HEK293T (cell line): ENCODE results near the gene KRABD2.
"Not testable (repeated sequence)": the region's sequence is repeated elsewhere in the genome, so short reads cannot be mapped to it uniquely, and the experiment has no call there.

Experiments used
- CTCF ChIA-PET: fragments of 350-600 bp; formaldehyde crosslinking; extraction: SDS; loops from one replicate; lab custom pipeline; 2021; ENCODE audit warnings: antibody characterized with exemption, inconsistent platforms; lab: Yijun Ruan, JAX
- POLR2A ChIA-PET: fragments of 350-600 bp; formaldehyde crosslinking; extraction: SDS; loops from one replicate; lab custom pipeline; 2020; ENCODE audit warnings: antibody characterized with exemption, inconsistent platforms; lab: Yijun Ruan, JAX
- DNase-seq: peaks from one replicate; pipeline ENCODE4 v3.0.0; 2012; ENCODE audit warnings: mixed read lengths; ENCODE audit errors: extremely low spot score
- ARNT ChIP-seq: fragments of 450-650 bp; IDR thresholded peaks from 2 replicates; pipeline ENCODE4 v1.6.1; 2017; ENCODE audit warnings: mild to moderate bottlenecking
- BHLHE40 ChIP-seq: fragments of 450-650 bp; IDR thresholded peaks from 2 replicates; pipeline ENCODE4 v1.6.1; 2016; ENCODE audit warnings: mild to moderate bottlenecking, moderate library complexity, borderline replicate concordance
- CTBP1 ChIP-seq: fragments of 450-650 bp; IDR thresholded peaks from 2 replicates; pipeline ENCODE4 v1.6.1; 2016; ENCODE audit warnings: borderline replicate concordance
- ELF4 ChIP-seq: fragments of 450-650 bp; IDR thresholded peaks from 2 replicates; pipeline ENCODE4 v1.6.1; 2017; ENCODE audit warnings: antibody characterized with exemption
- FOXA1 ChIP-seq: fragments of 450-650 bp; IDR thresholded peaks from 2 replicates; pipeline ENCODE4 v1.6.1; 2016; ENCODE audit warnings: mild to moderate bottlenecking
- FOXK2 ChIP-seq: fragments of 450-650 bp; IDR thresholded peaks from 2 replicates; pipeline ENCODE4 v1.6.1; 2016; ENCODE audit warnings: mild to moderate bottlenecking
- FOXM1 ChIP-seq: fragments of 450-650 bp; IDR thresholded peaks from 2 replicates; pipeline ENCODE4 v1.6.1; 2017; ENCODE audit warnings: mild to moderate bottlenecking, borderline replicate concordance
- HDGF ChIP-seq: fragments of 450-650 bp; IDR thresholded peaks from 2 replicates; pipeline ENCODE4 v1.6.1; 2017; ENCODE audit warnings: antibody characterized with exemption, borderline replicate concordance
- L3MBTL2 ChIP-seq: fragments of 450-650 bp; conservative IDR thresholded peaks from 2 replicates; pipeline ENCODE4 v1.6.1; 2016; ENCODE audit warnings: mild to moderate bottlenecking
- LEF1 ChIP-seq: fragments of 450-650 bp; IDR thresholded peaks from 2 replicates; pipeline ENCODE4 v1.6.1; 2017; ENCODE audit warnings: mild to moderate bottlenecking, borderline replicate concordance
- NFRKB ChIP-seq: fragments of 450-650 bp; IDR thresholded peaks from 2 replicates; pipeline ENCODE4 v1.6.1; 2016; ENCODE audit warnings: mild to moderate bottlenecking, moderate library complexity
- SP1 ChIP-seq: fragments of 450-650 bp; IDR thresholded peaks from 2 replicates; pipeline ENCODE4 v1.6.1; 2017
- SUZ12 ChIP-seq: fragments of 450-650 bp; IDR thresholded peaks from 2 replicates; pipeline ENCODE4 v1.6.1; 2016; ENCODE audit warnings: mild to moderate bottlenecking
- TARDBP ChIP-seq: fragments of 450-650 bp; IDR thresholded peaks from 2 replicates; pipeline ENCODE4 v1.6.1; 2016
- ZNF384 ChIP-seq: fragments of 450-650 bp; IDR thresholded peaks from 2 replicates; pipeline ENCODE4 v1.6.1; 2016
- TF ChIP-seq, protein P1 (sequence below): fragments of 450-650 bp; IDR thresholded peaks from 2 replicates; pipeline ENCODE4 v1.6.1; 2016

Gene KRABD2

DNA sequence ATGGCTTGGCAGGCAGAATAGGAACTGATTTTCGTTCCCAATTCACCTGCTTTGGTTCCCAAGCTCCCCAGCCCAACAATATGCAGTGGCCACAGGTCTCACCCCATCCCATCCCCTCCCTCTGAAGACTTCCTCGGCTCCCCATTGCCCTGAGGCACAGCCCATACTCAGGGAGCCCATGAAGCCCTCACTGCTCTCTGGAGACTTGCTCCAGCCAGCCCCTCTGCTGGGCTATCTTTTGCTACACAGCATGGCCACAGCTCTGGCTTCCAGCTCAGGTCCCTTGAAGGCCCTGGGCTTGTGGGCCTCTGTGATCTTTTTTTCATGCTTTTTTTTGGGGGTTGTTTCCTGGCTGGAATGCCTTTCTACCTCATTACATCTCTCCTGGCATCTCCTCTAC, 29.7 kb upstream of the KRABD2 start:
- no peak for DNase-seq
- ChIA-PET CTCF (interaction anchor here (0.6 kb wide), 2 partner anchors 19 to 96 kb away, joined by 3 to 4 read pairs; no protein-coding TSS in a partner anchor), POLR2A (interaction anchor here (1.2 kb wide), 1 partner anchor 29 kb away, joined by 4 read pairs; the partner anchor contains the start of gene NDEL1)
- TF ChIP-seq FOXM1 (no peak), LEF1 (no peak), NFRKB (no peak), ARNT (no peak), FOXK2 (no peak), TARDBP (no peak), HDGF (no peak), SUZ12 (no peak)

DNA sequence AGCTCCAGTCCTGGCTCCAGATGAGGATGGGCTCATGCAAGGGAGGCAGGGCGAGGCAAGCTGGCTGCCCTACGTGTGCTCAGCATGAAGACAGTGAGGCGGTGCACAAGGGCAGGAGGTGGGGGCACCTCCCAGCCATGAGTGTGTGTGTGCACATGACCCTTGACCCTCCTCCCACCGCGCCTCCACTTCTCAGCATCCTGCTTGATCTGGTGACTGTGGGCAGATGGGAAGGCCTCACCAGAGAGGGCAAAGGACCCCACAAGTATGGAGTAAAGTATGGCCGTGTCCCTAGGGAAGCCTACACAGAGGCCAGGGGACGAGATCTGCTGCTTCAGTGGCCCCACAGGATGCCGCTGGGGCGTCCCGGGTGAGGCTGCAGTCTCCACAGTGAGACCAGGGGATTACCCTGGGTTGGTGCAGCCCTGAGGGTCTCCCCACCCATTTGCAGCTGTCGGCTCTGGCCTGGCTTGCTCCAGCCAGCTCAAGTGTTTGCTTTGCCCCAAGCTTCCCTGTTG, 29.1 kb upstream of the KRABD2 start:
- TF ChIP-seq, protein P1, sequence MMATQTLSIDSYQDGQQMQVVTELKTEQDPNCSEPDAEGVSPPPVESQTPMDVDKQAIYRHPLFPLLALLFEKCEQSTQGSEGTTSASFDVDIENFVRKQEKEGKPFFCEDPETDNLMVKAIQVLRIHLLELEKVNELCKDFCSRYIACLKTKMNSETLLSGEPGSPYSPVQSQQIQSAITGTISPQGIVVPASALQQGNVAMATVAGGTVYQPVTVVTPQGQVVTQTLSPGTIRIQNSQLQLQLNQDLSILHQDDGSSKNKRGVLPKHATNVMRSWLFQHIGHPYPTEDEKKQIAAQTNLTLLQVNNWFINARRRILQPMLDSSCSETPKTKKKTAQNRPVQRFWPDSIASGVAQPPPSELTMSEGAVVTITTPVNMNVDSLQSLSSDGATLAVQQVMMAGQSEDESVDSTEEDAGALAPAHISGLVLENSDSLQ, result no peak
- no peak for TF ChIP-seq TARDBP
- TF ChIP-seq L3MBTL2, result no peak
- TF ChIP-seq HDGF, result no peak
- no peak for TF ChIP-seq ELF4
- TF ChIP-seq SUZ12, result no peak
- TF ChIP-seq FOXA1, result no peak
- TF ChIP-seq ARNT, result no peak
- TF ChIP-seq SP1, result no peak
- no peak for TF ChIP-seq CTBP1
- DNase-seq, result no peak
- CTCF ChIA-PET, result no interaction called here
- POLR2A ChIA-PET, result interaction anchor here (1.2 kb wide), 2 partner anchors 22 to 30 kb away, joined by 3 to 4 read pairs; partner anchors contain the start of genes NDEL1 and RPL26

DNA sequence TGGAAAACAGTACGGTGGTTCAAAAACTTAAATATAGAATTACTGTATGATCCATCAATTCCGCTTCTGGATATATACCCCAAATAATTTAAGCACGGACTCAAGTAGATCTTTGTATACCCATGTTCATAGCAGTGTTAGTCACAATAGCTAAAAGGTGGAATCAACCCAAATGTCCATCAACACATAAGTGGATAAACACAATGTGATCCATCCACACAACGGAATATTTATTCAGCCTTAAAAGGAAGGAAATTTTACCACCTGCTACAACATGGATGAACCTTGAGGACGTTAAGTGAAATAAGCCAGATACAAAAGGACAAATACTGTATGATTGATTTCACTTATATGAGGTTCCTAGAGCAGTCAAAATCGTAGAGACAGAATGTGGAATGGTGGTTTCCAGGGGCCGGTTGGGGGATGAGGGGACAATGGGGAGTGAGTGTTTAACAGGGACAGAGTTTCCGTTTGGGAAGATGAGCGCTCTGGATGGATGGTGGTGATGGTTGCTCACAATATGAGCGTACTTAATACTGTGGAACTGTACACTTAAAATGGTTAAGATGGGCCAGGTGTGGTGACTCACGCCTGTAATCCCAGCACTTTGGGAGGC, 26.5 kb upstream of the KRABD2 start:
- POLR2A ChIA-PET, result no interaction called here
- CTCF ChIA-PET, result interaction anchor here (0.7 kb wide), 1 partner anchor 18 kb away, joined by 3 read pairs; no protein-coding TSS in a partner anchor
- no peak for TF ChIP-seq HDGF
- TF ChIP-seq L3MBTL2, result no peak
- TF ChIP-seq, protein P1, result no peak
- no peak for TF ChIP-seq ARNT
- no peak for TF ChIP-seq ELF4
- TF ChIP-seq BHLHE40, result no peak
- no peak for TF ChIP-seq CTBP1
- TF ChIP-seq LEF1, result no peak
- no peak for TF ChIP-seq NFRKB
- no peak for TF ChIP-seq SUZ12
- no peak for TF ChIP-seq ZNF384
- no peak for TF ChIP-seq SP1
- no peak for TF ChIP-seq FOXK2
- TF ChIP-seq FOXA1, result no peak
- TF ChIP-seq TARDBP, result no peak

DNA sequence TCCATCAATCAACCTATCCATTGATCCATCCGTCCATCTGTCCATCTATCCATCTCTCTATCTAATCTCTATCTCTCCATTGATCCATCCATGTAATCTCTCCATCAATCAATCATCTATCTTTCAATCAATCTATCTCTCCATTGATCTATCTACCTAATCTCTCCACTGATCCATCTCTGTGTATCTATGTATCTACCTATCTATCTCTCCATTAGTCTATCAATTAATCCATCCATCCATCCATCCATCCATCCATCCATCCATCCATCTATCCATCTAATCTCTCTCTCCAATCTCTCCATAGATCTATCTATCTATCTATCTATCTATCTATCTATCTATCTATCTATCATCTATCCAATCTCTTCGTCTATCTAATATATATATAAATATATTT, 24.6 kb upstream of the KRABD2 start:
- DNase-seq, result no peak
- ChIA-PET POLR2A (no interaction called here), CTCF (no interaction called here)
- TF ChIP-seq L3MBTL2 (no peak), ZNF384 (no peak), TARDBP (no peak), ELF4 (no peak), LEF1 (no peak), HDGF (no peak), NFRKB (no peak), FOXA1 (no peak), FOXK2 (no peak)

More for the DNA sequence above, 26.5 kb upstream of the KRABD2 start:
- no peak for DNase-seq

DNA sequence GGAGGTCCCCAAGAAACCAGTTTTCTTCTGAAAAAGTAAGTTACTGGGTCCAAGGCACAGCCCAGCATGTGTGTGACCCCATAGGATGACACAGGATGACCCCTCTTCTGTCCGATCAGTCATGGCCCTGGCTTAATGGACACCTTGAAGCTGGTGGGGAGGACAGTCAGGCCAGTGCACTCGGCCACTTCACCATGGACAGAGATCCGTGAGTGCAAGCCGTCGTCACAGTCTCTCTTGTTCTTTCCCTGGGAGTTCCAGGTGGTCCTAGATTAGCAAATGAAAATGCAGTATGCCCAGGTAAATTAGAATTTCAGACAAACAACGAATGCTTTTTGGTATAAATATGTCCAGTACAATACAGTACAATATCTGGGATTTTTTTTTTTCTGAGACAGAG, 22.5 kb upstream of the KRABD2 start:
- POLR2A ChIA-PET, result no interaction called here
- TF ChIP-seq SUZ12 (no peak), ARNT (no peak), CTBP1 (no peak)
- TF ChIP-seq, protein P1, result no peak
- DNase-seq, result no peak
- CTCF ChIA-PET, result no interaction called here

DNA sequence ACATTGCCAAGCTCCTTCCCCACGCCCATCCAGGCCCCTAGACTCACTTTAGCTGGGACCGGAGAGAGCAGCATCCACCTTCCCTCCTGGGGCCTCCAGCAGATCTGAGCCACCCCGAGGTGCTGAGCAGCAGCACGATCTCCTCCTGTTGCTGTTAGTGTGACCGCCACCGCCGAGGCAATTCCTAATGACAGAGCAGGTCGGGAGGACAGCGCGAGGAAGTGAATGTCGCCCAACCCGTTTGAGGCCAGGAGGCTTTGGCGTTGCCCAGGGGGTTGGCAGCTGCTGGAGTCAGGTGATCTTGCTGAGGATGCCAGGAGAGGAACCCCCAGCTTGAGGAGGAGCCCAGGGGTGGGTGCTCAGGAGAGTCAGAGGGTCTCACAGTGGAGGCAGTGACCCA, 21.1 kb upstream of the KRABD2 start, which contains the start of gene RNF222:
Gene RNF222 (minus strand): TSS at position 192 of the 400 bp plus-strand sequence. CDS start 4,366 bp downstream, outside the sequence.
- DNase-seq, result no peak
- ChIA-PET CTCF (interaction anchor here (1.1 kb wide), 1 partner anchor 14 kb away, joined by 3 read pairs; no protein-coding TSS in a partner anchor), POLR2A (interaction anchor here (1.4 to 1.8 kb wide), 2 partner anchors 14 to 38 kb away, joined by 3 to 4 read pairs; partner anchors contain the start of gene NDEL1)
- TF ChIP-seq ARNT (no peak), FOXK2 (no peak), SP1 (no peak), CTBP1 (no peak), TARDBP (no peak), SUZ12 (no peak), BHLHE40 (no peak)

DNA sequence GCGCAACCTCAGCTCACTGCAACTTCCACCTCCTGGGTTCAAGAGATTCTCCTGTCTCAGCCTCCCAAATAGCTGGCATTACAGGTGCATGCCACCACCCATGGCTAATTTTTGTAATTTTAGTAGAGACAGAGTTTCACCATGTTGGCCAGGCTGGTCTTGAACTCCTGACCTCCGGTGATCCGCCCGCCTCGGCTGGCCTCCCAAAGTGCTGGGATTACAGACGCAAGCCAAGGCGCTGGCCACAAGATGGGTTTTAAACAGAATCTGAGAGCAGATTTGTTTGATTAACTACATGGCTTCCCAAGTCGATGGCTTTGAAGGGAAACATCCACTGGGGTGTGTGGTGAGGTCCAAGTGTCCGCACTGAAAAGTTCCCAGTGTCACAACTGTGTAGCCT, 18.0 kb upstream of the KRABD2 start:
- ChIA-PET POLR2A (interaction anchor here (1.7 kb wide), 1 partner anchor 41 kb away, joined by 6 read pairs; the partner anchor contains the start of gene NDEL1), CTCF (interaction anchor here (1.1 kb wide), 1 partner anchor 11 kb away, joined by 3 read pairs; no protein-coding TSS in a partner anchor)
- DNase-seq, result not testable (repeated sequence)
